ENCODE measurements around the gene VTI1A.

DNA sequence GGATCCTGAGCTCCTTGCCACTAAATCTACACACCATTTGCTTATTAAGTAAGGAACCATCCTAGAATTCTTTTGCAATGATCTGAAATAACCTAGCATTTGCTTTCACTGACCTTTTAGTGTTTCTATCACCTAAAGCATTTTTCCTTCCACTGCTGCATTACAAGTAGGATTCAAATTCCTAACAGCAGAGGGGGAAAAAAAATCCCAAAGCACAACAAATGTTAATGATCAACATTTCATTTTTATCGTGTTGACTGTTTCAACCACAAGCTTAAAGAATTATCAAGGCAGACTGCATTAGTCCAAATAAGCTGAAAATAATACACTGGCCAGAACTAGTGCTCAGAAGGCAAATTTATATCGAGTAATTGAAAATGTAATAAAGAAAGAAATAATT is 328.4 kb downstream of the VTI1A start:
- no peak for TF ChIP-seq POLR2A (IDR thresholded peaks at IDR 0.05)
- TF ChIP-seq, protein P1, sequence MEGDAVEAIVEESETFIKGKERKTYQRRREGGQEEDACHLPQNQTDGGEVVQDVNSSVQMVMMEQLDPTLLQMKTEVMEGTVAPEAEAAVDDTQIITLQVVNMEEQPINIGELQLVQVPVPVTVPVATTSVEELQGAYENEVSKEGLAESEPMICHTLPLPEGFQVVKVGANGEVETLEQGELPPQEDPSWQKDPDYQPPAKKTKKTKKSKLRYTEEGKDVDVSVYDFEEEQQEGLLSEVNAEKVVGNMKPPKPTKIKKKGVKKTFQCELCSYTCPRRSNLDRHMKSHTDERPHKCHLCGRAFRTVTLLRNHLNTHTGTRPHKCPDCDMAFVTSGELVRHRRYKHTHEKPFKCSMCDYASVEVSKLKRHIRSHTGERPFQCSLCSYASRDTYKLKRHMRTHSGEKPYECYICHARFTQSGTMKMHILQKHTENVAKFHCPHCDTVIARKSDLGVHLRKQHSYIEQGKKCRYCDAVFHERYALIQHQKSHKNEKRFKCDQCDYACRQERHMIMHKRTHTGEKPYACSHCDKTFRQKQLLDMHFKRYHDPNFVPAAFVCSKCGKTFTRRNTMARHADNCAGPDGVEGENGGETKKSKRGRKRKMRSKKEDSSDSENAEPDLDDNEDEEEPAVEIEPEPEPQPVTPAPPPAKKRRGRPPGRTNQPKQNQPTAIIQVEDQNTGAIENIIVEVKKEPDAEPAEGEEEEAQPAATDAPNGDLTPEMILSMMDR (IDR thresholded peaks at IDR 0.05): peak in 1 of 3 donors; percentile 15

Measured in ovary (tissue), 3 donors.